Mammary epithelial cell (primary cell): Measurements from ENCODE around the gene MRPS35.

Experiments
- EZH2 ChIP-seq: IDR thresholded peaks from 2 replicates; pipeline ENCODE4 v1.6.1; 2012; ENCODE audit warnings: low read length, inconsistent platforms, borderline replicate concordance
- TF ChIP-seq, protein P1 (sequence below), 2 donors: IDR thresholded peaks in 1 of 2; conservative IDR thresholded peaks in 1 of 2; 2 replicates each; pipeline ENCODE4 v1.5.1; 2011 to 2012; ENCODE audit warnings: inconsistent platforms in 2 of 2, low read length in 2 of 2, mild to moderate bottlenecking in 2 of 2, control low read depth in 1 of 2, low read depth in 1 of 2; ENCODE audit not compliant: insufficient read depth in 1 of 2; ENCODE audit errors: extremely low read depth in 1 of 2

DNA sequence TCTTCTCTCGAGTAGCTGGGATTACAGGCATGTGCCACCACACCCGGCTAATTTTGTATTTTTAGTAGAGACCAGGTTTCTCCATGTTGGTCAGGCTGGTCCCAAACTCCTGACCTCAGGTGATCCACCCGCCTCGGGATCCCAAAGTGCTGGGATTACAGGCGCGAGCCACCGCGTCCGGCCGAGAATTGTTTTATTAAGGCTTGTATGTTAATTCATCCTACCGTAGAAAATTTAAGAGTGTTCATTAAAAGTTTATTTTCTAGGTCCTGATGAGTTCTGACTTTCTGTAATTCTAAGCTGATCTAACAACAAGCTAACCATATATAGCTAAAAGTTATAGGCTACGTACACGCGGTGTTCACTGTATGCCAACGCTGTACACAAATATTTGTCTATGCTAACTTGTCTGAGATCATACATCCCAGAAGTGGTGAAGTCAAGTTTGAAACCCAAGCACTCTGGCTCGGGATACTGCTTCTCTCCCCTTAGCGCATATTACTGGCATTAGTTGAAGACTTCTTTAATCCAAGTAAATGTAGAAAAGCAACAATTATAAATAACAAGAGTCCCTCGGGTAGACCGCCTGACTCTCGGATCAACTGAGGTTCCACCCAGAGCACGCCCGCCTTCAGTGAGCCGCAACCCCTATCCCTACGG, 570 bp upstream of the MRPS35 start:
- TF ChIP-seq, protein P1, sequence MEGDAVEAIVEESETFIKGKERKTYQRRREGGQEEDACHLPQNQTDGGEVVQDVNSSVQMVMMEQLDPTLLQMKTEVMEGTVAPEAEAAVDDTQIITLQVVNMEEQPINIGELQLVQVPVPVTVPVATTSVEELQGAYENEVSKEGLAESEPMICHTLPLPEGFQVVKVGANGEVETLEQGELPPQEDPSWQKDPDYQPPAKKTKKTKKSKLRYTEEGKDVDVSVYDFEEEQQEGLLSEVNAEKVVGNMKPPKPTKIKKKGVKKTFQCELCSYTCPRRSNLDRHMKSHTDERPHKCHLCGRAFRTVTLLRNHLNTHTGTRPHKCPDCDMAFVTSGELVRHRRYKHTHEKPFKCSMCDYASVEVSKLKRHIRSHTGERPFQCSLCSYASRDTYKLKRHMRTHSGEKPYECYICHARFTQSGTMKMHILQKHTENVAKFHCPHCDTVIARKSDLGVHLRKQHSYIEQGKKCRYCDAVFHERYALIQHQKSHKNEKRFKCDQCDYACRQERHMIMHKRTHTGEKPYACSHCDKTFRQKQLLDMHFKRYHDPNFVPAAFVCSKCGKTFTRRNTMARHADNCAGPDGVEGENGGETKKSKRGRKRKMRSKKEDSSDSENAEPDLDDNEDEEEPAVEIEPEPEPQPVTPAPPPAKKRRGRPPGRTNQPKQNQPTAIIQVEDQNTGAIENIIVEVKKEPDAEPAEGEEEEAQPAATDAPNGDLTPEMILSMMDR (conservative IDR thresholded peaks at IDR 0.05 in 1 of 2, IDR thresholded peaks at IDR 0.05 in 1 of 2; ENCODE audit: extremely low read depth in 1 of 2, insufficient read depth in 1 of 2, low read depth in 1 of 2, low read length in 2 of 2) = no peak
- TF ChIP-seq EZH2 = no peak
